Measurements from ENCODE around the gene MRPL12. TPM values are rescaled to one million over a fixed set of nuclear protein-coding genes. Genes with fewer than 3 reads are reported as not detected.

MRPL12 gene
- total and polyA plus RNA-seq, 2 donors from 2014 or later = 52.4 to 251 TPM

DNA sequence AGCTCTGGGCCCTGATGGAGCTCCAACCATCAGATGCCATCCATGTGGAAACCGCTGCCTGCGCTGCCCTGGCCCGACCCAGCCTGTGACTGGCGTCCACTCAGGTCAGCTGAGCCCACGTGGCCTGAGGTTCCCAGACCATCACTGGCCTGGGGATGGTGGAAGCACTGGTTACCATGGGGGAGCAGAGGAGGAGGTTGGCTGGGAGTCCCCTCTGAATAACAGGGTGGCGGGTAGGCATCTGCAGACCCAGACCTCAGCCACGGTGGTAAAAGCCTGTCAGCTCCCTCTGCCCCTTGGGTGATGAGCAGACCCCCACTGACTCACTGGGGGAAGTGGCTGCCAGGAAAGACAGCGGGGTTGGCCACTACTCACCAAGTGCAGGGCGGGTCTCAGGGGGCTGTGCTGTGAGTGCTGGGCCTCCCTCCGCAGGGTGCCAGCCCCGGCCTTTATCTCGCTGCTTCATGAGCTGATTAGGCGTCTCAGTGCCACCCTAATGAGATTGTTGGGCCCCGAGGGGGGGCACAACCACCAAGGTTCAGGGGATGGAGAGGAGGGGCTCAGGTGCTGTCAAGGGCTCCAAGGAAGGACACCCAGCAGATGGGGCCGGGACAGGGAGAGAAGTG, 46.9 kb upstream of the MRPL12 start, which contains the start of gene PDE6G:
PDE6G (minus strand) TSS at position 425 of the 626 bp plus-strand sequence. CDS start 3,237 bp downstream, outside the sequence.
- no peak within 1 kb of the TSS for H3K27ac ChIP-seq (ENCODE audit: low read depth in 2 of 2, low read length in 2 of 2)
- H3K27me3 ChIP-seq (ENCODE audit: control insufficient read depth, insufficient read depth, low read length) = no peaks in the 10 kb centered on the region
- peak in 1 of 5 donors; percentile 72 for DNase-seq
- H3K9me3 ChIP-seq (ENCODE audit: control insufficient read depth in 2 of 3, insufficient read depth in 1 of 3, low read length in 3 of 3) = no peaks in the 10 kb centered on the region
- H3K9ac ChIP-seq (ENCODE audit: low read length in 3 of 3) = no peak within 1 kb of the TSS
- H3K36me3 ChIP-seq (ENCODE audit: control insufficient read depth in 2 of 3, insufficient read depth in 3 of 3, low read length in 3 of 3) = no peaks in the 10 kb centered on the region
- TF ChIP-seq, protein P1, sequence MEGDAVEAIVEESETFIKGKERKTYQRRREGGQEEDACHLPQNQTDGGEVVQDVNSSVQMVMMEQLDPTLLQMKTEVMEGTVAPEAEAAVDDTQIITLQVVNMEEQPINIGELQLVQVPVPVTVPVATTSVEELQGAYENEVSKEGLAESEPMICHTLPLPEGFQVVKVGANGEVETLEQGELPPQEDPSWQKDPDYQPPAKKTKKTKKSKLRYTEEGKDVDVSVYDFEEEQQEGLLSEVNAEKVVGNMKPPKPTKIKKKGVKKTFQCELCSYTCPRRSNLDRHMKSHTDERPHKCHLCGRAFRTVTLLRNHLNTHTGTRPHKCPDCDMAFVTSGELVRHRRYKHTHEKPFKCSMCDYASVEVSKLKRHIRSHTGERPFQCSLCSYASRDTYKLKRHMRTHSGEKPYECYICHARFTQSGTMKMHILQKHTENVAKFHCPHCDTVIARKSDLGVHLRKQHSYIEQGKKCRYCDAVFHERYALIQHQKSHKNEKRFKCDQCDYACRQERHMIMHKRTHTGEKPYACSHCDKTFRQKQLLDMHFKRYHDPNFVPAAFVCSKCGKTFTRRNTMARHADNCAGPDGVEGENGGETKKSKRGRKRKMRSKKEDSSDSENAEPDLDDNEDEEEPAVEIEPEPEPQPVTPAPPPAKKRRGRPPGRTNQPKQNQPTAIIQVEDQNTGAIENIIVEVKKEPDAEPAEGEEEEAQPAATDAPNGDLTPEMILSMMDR (IDR thresholded peaks at IDR 0.05; ENCODE audit: borderline replicate concordance, extremely low read depth, insufficient read depth) = no peak
- H3K4me1 ChIP-seq (ENCODE audit: control insufficient read depth in 2 of 3, insufficient read depth in 2 of 3, low read depth in 1 of 3, low read length in 3 of 3) = peaks cover 0 to 2% (median 0%) of the 10 kb centered on the region in 3 donors
- no peak for FAIRE-seq
- intact Hi-C loops (cut with DNase I) = no loop called here
- H3K4me3 ChIP-seq (ENCODE audit: low read length in 3 of 3) = no peak within 1 kb of the TSS

DNA sequence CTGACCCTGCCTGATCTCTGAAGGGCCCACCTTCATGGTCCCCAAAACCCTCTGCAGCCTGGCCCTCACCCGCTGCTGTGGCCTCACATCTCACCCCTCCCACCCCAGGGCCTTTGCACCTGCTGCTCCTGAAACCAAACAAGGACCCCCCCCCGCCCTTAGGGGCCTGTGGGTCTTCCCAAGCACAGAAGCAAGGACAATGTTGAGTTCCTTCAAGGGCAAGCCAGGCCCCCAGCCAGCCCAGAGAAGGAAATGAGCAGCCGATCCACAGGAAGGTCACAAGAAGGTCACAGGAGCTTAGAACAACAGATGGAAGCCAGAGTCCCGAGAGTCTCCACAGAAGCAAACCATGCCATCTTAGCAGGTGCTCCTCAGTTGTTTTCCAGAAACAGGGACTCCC, 46.3 kb upstream of the MRPL12 start:
- H3K4me1 ChIP-seq (ENCODE audit: control insufficient read depth in 2 of 3, insufficient read depth in 2 of 3, low read depth in 1 of 3, low read length in 3 of 3) = peaks cover 0 to 2% (median 0%) of the 10 kb centered on the region in 3 donors
- no peak for FAIRE-seq
- DNase-seq = peak in 1 of 5 donors; percentile 9

DNA sequence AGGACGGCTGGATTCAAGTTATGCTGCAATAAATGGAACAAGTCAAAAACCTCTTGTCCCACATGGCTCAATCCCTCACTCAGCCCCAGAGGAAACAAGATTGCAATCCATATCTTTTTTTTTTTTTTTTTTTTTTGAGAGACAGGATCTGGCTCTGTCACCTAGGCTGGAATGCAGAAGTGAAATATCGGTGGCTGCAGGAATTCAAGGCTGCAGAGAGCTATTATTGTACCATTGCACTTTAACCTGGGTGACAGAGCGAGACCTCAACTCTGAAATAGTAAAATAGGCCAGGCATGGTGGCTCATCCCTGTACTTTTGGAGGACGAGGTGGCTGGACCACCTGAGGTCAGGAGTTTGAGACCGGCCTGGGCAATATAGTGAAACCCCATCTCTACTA, 44.1 kb upstream of the MRPL12 start:
- intact Hi-C loops (cut with DNase I) = no loop called here
- H3K27ac ChIP-seq (ENCODE audit: low read depth in 2 of 2, low read length in 2 of 2) = peak overlapping the region in 1 of 2 donors; percentile 37
- peak in 1 of 5 donors; percentile 37 for DNase-seq
- FAIRE-seq = no peak
- TF ChIP-seq, protein P1 (IDR thresholded peaks at IDR 0.05; ENCODE audit: borderline replicate concordance, extremely low read depth, insufficient read depth) = no peak
- H3K9me3 ChIP-seq (ENCODE audit: control insufficient read depth in 2 of 3, insufficient read depth in 1 of 3, low read length in 3 of 3) = no peaks in the 10 kb centered on the region
- H3K4me1 ChIP-seq (ENCODE audit: control insufficient read depth in 2 of 3, insufficient read depth in 2 of 3, low read depth in 1 of 3, low read length in 3 of 3) = peaks cover 0 to 2% (median 0%) of the 10 kb centered on the region in 3 donors
- no peaks in the 10 kb centered on the region for H3K27me3 ChIP-seq (ENCODE audit: control insufficient read depth, insufficient read depth, low read length)
- H3K4me3 ChIP-seq (ENCODE audit: low read length in 3 of 3) = no peak overlapping the region
- H3K36me3 ChIP-seq (ENCODE audit: control insufficient read depth in 2 of 3, insufficient read depth in 3 of 3, low read length in 3 of 3) = no peaks in the 10 kb centered on the region
- no peak overlapping the region for H3K9ac ChIP-seq (ENCODE audit: low read length in 3 of 3)

More for the DNA sequence above, 46.3 kb upstream of the MRPL12 start:
- no peak overlapping the region for H3K4me3 ChIP-seq (ENCODE audit: low read length in 3 of 3)
- no peaks in the 10 kb centered on the region for H3K9me3 ChIP-seq (ENCODE audit: control insufficient read depth in 2 of 3, insufficient read depth in 1 of 3, low read length in 3 of 3)
- H3K36me3 ChIP-seq (ENCODE audit: control insufficient read depth in 2 of 3, insufficient read depth in 3 of 3, low read length in 3 of 3) = no peaks in the 10 kb centered on the region
- H3K27ac ChIP-seq (ENCODE audit: low read depth in 2 of 2, low read length in 2 of 2) = no peak overlapping the region
- TF ChIP-seq, protein P1 (IDR thresholded peaks at IDR 0.05; ENCODE audit: borderline replicate concordance, extremely low read depth, insufficient read depth) = no peak
- H3K27me3 ChIP-seq (ENCODE audit: control insufficient read depth, insufficient read depth, low read length) = no peaks in the 10 kb centered on the region
- no peak overlapping the region for H3K9ac ChIP-seq (ENCODE audit: low read length in 3 of 3)
- intact Hi-C loops (cut with DNase I) = no loop called here
